HG02852 (cell line): ENCODE data around the gene ALKBH5.
A peak's percentile ranks its signal among the peaks of the same experiment; 100 is the strongest.
"Not testable (repeated sequence)": the region's sequence is repeated elsewhere in the genome, so short reads cannot be mapped to it uniquely, and the experiment has no call there.

Experiments used
- ATAC-seq: cut with Tn5 transposase; IDR thresholded peaks from one replicate; pipeline ENCODE4 v1.9.1; 2021; ENCODE audit warnings: mild to moderate bottlenecking, moderate library complexity; ENCODE audit not compliant: unreplicated experiment

The ALKBH5 gene

DNA sequence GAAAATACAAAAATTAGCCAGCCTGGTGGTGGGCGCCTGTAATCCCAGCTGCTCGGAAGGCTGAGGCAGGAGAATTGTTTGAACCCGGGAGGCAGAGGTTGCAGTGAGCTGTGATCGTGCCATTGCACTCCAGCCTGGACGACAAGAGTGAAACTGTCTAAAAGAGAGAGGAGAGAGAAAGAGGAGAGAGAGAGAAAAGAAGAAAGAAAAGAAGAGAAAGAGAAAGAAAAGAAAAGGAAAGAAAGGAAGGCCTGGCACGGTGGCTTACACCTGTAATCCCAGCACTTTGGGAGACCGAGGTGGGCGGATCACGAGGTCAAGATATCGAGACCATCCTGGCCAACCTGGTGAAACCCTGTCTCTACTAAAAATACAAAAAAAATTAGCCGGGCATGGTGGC is 33.3 kb downstream of the ALKBH5 start:
- ATAC-seq: not testable (repeated sequence)

DNA sequence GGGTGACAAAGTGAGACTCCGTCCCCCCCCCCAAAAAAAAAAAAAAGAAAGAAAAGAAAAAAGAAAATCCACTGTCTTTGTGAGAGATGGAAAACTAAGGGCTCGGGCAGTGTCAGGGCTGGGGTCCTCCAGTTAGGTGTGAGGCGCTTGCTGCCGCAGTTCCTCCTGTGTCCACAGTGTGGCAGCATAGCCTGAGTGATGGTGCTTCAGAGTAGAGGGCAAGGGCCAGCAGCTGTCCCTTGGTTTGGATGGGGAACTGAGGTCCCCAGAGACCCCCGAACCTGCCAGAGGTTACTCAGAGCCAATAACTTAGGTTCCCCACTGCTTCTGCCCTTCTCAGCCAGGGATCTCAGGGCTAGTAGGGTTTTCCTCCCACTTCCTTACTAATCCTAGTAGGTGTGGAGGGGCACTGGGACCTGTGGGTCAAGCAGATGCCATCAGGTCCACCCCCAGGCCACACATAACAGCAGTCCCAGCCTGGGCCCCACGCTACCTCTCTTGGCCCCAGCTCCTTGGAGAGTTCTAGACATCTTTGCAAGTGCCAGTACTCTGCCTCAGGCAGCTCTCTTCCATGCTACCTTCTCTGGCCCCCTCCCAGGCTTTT is 33.9 kb downstream of the ALKBH5 start:
- no peak for ATAC-seq

DNA sequence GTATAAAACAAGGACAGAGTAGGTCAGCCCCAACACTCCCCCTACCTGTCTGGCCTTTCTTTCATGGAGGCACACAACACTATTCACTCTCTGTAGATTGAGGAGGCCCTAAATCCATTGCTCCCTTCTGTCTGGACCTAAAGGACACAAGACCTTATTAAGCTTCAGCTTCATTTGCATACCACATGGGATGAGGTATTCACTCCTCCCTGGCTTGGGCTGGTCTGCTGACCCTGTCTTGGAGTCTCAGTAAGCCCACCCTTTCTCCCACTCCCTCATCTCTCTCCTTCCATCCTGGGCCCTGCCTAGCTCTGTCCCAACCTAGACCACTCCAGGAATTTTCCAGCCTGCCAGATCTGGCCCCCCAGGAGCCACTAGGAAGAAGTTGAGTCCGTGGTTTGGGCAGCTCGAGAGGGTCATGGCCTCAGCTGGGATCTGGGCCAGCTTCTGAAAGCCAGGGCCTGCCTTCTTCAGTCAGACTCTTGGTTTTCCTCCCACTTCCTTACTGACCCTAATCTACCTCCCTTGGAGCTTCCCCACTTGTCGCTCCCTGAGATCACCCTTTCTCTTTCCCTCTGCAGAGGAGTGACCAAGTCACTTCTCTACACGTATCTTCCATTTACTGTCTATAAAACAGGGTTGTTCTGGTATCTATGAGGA is 35.3 kb downstream of the ALKBH5 start:
- no peak for ATAC-seq

DNA sequence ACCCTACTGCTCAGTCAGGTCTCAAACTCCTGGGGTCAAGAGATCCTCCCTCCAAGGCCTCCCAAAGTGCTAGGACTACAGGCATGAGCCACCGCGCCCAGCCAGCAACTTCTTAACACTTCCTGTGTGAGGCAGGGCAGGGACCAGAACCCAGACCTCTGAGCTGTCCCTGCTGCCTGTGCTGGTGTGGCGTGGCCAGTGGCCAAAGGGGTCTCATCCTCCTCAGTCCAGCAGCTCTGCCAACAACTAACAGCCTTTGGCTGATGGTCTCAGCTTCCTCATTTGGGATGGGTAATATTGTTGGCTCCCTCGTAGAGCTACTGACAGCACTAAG is 40.4 kb downstream of the ALKBH5 start:
- ATAC-seq: no peak

DNA sequence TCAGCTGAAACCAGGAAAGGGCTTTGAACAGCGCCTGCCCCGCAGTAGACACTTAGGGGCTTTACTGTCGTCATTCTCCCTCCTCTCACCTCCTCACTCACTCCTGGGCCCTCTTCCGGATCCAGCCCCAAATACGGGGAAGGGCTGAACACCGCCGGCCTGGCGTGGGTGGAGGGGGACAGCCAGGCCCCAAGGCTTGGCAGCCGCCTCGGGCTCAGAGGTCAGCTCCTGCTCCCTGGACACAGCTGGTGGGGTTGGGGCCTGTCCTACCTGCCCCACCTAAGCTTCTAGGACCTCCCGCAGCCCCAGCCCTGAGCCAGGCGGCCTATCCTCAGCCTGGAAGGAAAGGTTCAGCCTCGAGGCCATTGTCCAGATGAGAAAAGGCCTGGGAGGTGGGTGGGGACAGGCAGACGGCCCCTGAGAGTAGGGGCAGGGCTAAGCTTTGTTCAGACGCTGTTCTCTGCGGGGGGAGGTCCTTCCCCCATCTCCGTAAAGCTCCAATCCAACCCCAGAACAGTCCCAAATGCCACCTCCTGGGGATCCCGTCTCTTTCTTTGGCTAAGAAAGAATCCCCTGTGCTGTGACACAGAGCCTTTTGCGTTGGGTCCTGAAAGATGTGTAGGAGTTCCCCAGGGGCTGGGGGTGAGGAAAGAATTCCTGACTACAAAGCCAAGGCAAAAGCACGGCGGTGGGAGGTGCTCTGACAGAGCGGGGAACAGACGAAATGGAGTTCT is 40.9 kb downstream of the ALKBH5 start:
- no peak for ATAC-seq

DNA sequence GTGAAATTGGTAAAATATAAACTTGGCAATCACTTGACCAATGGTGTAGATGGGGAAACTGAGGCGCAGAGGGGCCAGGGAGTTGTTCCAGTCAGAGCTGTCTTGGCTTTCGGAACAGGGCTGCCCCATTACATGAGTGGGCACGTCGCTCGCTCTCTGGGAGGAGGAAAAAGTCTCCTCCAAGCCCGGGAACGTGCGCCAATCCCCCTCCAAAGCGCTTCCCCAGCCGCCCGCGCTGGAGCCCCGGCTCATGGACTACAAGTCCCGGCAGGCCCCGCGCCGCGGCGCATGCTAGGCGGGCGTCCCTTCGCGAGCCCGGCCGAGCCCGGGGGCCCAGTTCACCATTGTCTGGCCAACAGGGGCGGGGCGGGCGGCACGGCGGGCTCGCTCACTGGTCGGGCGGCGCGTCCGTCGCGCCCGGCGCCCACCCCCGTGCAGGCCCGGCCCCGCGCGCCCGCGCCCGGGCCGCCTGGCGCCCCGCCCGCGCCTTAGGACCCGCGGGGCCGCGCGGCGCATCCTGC is 41.6 kb downstream of the ALKBH5 start, which contains the start of gene LLGL1:
LLGL1 (plus strand) TSS at position 515 of the 521 bp plus-strand sequence. CDS start 48 bp downstream, outside the sequence.
- ATAC-seq: peak; percentile 89

DNA sequence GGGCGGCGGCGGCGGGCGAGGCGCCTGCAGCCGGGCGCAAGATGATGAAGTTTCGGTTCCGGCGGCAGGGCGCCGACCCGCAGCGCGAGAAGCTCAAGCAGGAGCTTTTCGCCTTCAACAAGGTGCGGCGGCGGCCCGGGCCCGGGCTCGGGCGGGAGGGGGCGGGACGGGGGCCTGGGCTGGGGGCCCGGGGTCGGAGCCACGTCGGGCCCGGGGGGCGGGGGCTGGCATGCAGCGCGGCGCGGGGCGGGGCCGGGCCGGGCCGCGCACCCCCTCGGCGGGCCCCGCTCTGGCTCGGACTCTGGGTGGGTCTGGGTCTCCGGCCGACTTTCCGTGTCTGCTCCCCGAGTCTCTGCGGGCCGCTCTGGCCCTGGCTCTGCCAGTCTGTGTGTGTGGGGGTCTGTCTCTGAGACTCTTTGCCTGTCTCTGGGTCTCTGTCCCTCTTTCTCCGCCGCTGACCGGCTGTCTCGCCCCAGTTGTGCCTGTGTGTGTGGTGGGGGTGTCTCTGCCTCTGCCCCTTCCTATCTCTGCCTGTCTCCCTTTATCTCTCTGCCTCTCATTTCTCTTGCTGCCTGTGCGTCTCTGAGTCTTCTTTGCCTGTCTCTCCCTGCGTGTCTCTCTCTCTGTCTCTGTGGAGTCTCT is 42.1 kb downstream of the ALKBH5 start:
- ATAC-seq: peak; percentile 3

DNA sequence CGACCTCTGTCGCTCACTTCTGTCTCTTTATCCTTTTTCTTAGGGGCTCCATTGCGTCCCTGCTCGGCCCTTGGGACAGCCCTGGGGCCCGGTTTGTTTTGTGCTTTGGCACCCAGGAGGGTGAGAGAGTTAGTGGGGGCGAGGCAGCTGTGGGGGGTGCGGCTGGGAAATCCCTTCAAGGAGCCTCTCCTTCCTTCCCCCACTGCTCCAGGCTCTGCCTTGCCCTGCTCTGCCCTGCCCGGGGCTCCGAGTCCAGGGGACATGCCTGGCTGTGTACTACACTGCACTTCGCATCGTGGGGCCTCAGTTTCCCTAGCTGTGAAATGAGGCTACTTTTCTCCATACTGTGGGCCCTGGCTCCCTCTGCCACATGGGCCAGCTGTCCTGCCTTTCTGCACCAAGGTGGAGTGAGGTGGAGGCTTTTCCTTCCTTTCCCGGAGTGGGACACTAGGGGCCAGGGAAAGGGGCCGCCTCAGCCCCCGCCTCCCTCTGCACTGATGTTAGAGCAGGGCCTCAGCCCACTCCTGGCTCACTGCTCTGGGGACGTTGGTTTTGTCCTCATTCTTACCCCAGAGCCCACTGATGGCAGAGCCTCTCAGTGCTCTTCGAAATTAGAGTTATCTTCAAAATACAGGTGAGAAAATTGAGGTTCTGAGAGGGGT is 42.8 kb downstream of the ALKBH5 start:
- no peak for ATAC-seq

DNA sequence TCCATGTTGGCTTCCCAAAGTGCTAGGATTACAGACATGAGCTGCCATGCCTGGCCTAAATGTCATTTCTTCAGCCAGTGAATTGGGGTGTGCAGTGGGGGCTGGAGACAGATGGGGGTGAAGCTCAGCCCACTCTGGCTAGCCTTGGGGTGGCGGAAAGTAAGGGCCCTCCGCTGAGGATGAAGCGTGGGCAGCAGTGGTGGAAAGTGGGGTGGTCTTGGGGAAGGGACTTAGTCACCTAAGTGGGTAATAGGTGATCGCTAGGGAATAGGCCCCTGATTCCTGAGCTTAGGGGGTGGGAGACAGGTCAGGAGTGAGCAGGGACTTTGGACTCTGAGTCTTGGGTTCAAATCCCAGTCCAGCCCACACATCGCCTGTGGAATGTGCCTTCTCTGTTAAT is 44.0 kb downstream of the ALKBH5 start:
- no peak for ATAC-seq

DNA sequence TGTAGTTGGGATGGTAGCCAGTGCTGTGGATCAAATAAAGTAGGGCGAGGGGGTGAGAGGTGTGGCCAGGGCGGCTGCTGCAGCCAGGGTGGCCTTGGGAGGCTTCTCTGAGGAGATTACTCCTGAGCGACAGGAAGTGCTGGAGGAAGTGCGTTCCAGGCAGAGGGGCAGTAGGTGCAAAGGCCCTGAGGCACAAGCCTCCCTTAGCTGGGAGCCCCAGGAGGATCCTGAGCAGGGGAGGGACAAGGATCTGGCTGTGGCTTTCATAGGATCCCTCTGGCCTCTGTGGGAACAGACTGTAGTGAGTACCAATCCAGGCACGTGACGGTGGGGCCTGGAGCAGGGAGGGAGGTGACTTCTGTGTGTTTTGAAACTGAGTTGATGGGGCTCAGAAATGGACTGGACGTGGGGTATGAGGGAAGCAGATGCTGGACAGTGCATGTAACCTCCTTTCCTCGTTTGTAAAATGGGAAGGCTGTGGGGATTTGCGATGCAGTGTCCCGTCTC is 44.6 kb downstream of the ALKBH5 start:
- no peak for ATAC-seq

DNA sequence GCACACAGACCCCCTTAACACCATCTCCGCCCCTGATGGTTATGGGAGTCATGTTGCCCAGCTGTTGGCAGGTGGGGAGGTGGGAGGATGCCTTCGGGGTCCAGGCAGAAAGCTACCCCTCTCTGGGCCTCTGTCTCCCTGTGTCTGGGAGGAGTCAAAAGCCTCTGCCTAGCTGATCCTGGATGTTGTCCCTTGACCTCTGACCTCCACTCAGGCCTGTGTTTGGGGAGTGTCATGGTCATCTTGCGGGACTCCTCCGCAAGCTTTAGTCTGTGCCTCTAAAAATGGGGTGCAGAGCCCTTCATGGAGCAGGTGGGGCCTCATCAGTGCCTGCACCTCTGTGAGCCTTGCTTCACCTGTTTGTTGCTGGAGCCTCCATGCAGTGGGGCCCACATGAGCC is 45.6 kb downstream of the ALKBH5 start:
- no peak for ATAC-seq

DNA sequence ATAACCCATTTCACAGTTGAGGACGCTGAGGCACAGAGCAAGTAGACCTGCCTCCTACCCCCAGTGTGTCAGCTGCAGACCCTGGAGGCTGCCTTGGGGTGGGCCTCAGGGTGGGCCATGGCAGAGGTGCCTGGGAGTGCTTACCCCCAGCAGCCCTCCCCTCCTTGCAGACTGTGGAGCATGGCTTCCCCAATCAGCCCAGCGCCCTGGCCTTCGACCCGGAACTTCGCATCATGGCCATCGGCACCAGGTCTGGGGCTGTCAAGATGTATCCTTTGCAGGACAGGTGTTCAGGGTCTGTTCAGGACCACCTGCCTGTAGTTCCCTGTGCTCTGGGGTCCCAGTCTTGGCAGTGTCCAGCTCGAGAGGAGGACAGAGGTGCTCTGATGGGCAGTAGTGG is 46.1 kb downstream of the ALKBH5 start:
- no peak for ATAC-seq

DNA sequence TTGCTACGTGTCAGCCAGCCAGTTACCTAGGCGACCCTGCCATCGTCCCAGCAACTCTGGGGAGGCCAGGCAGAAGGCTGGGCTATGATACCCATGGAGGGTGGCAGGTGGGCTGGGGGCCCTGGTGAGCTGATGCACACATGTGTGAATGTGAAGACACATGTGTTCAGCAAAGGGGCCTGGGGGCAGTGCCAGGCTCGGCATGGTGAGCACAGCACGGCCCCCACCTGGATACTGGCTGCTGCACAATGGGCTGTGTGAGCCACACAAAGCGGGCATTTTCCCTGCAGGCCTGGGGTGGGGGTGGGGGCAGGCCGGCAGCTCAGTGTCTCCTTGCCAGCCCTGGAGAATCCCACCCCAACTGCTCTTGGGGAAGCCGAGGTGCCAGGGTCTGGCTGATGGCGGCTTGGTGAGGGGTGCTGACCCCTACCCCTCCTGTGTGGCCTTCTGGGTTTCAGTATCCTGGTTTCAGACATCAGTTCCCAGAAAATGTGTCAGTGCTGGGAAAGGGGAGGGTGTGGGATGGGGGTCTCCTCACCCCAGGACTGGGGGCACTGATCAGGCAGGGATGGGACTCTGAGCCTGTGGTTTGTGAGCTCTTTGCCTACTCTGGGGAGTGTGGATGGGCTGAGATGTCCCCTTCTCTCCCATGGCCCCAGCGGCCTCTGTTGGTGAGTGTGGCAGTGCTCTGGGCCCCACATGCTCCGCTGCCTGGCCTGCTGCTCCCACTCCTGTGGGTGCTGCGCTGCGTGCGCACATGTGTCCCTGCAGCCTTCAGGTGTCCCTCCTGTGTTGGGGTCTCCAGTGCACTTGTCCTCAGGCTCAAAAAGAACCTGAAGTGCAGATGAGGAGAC is 46.9 kb downstream of the ALKBH5 start:
- no peak for ATAC-seq

DNA sequence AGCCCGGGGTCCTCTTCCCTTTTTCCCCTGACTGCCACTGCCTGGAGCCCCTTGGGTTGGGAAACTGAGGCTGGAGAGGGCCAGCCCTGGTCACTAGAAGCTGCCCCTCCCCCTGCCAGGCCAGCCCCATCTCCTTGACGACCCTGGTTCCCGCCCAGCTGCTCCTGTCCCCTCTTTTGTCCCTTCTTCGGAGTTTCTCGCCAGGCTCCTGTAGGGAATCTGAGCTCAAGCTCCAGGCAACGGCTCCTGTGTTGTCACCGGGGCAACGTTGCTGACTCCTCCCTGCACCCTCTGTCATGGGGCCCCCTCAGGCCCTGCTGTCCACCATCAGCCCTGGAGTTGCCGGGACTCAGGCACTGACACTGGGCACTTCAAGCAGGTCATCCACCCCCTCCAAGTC is 47.5 kb downstream of the ALKBH5 start:
- no peak for ATAC-seq

DNA sequence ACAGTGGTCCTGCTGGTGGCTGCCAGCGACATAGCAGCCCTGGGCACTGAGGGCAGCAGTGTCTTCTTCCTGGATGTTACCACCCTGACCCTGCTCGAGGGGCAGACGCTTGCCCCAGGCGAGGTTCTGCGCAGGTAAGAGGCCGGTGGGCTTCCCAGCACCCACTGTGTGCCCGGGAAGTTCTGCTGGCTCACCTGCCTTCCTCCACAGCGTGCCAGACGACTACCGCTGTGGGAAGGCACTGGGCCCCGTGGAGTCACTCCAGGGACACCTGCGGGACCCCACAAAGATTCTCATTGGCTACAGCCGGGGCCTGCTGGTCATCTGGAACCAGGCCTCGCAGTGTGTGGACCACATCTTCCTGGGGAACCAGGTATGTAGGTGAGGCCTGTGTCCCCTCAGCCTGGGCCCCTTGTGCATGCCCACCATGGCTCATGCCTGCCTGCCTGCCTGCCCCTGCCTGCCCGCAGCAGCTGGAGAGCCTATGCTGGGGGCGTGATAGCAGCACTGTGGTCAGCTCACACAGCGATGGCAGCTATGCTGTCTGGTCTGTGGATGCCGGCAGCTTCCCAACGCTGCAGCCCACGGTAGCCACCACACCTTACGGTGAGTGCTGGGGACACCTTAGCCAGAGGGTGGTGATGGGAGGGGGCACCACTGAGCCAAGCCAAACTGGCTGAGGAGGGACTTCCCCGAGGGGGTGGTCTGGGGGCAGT is 50.3 kb downstream of the ALKBH5 start:
- ATAC-seq: no peak

DNA sequence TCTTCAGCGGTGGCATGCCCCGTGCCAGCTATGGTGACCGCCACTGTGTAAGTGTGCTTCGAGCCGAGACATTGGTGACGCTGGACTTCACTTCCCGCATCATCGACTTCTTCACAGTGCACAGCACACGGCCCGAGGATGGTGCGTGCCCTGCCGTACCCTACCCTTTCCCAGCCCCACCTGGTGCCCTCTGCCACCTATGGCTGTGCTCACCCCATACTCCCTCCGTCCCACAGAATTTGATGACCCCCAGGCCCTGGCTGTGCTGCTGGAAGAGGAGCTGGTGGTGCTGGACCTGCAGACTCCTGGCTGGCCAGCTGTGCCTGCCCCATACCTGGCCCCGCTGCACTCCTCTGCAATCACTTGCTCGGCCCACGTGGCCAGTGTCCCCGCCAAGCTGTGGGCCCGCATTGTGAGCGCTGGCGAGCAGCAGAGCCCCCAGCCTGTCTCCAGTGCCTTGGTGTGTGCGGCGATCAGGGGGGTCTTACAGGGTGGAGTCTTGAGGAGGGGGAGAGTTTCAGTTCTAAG is 51.3 kb downstream of the ALKBH5 start:
- ATAC-seq: no peak

DNA sequence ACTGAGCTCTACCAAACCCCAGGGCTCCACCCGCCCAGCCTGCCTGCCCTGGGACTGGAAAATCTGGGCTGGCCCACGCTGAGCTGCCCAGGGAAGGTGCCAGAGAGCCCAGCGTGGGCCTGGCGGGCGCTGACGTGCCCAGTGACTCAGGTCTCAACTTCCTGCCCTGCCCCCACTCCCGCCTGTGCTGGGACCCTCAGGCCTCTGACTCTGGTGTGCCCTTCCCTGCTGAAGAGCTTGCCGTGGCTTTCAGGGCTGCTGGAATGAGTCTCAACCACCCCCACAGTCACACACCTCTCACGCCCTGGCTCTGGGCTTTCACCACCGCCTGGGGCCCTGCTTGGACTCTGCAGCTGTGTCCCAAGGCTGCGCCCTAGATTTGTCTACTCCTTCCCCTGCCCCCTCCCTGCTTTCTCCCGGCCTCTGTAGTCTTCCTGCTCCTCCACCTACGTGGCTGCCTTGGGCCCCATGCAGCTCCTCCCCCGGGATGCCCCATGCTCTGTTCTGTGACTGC is 52.2 kb downstream of the ALKBH5 start:
- ATAC-seq: no peak

DNA sequence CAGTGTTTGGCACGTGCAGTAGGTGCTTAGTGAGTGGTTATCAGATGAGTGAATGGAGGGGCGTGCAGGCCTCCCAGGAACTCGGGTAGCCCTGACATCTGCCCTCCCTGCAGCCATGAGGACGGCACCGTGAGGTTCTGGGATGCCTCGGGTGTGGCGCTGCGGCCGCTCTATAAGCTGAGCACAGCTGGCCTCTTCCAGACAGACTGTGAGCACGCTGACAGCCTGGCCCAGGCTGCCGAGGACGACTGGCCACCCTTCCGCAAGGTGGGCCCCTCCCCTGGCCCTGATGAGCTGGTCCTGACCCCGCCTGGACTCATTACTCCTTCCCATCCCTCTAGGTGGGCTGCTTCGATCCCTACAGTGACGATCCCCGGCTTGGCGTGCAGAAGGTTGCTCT is 52.9 kb downstream of the ALKBH5 start:
- no peak for ATAC-seq

DNA sequence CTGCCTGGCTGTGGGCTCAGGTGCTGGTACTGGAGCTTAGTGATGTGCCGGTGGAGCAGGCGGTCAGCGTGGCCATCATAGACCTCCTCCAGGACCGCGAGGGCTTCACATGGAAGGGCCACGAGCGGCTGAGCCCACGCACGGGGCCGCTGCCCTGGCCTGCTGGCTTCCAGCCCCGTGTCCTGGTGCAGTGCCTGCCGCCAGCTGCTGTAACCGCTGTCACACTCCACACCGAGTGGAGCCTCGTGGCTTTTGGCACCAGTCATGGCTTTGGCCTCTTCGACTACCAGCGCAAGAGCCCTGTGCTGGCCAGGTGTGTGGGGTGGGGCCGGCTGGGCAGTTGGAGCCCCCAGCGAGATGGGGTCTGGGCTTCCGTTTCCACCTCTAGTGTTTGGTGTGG is 53.8 kb downstream of the ALKBH5 start:
- ATAC-seq: no peak
